GM19193 (cell line): ENCODE results near the gene RDH14.

Experiments used
- POLR2A ChIP-seq: IDR thresholded peaks from 4 replicates; pipeline ENCODE4 v1.6.1; 2011; ENCODE audit not compliant: insufficient read depth, insufficient read length; ENCODE audit errors: extremely low read depth

The RDH14 gene

DNA sequence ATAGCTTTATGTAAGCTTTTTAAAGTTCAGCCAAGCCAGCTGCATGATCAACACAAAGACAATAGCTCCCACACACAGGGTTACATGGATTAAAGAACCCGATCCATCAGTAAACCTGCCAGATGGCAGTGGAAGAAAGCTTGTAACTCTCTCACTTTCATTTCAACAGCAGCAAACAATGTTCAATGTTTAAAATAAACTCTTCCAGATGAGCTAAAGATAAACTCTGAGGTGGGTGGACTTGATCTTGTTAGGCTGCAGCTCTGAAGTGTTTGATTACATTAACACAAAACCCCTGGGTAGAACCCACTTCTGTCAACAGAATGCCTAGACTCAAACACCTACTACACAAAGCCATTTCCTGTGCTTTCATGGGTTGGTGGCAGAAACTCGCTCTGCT lies 13.9 kb downstream of the RDH14 start:
- no peak for TF ChIP-seq POLR2A

DNA sequence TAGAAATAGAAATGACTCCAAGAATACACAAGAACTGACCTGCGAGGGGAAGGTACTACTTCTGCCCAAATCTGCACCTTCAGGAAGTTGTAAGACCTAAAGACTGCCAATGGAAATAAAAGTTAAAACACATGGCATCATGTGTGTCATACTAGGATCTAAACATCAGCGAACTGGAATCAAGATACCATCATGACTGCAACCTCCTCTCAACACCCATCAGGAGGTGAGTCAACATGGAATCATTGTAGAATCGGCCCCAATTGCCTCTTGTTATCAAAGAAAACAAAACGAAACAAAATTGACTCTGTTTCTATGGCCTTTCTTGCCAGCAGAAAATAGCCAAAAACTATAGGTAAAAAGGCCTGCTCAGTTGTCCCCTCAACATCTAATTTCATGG lies 15.1 kb downstream of the RDH14 start:
- no peak for TF ChIP-seq POLR2A

DNA sequence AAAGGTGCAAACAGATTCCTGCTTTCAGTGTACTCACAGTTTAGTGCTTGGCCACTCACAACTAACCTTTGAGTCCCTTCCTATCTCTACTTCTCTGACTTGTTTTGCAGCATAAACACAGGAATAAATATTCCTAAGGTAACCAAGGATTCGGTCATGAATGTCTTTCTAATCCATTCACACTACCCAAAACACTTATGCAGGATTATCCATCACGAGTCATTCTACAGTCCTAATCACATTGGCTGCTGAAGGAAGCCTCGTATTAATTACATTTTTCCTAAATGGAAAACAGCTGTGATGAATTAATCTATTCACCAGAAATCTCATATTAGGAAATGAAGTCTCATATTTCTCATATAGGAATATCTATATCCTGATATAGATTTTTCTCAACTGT lies 16.3 kb downstream of the RDH14 start:
- no peak for TF ChIP-seq POLR2A

DNA sequence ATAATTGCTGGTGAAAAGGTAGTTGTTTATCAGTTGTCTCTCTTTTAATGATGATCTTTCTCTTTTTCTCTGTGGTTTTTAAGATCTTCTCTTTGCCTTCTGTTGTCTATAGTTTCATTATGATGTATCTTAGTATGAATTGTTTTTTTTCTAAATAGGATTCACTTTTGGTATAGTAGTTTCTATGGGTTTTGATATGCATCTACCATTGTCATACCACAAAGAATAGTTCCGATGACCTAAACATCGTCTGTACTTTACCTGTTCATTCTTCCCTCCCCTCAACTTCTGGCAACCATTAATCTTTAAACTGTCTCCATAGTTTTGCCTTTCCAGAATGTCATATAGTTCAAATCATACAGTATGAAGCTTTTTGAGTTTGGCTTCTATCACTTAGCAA lies 19.6 kb downstream of the RDH14 start:
- TF ChIP-seq POLR2A, result no peak

DNA sequence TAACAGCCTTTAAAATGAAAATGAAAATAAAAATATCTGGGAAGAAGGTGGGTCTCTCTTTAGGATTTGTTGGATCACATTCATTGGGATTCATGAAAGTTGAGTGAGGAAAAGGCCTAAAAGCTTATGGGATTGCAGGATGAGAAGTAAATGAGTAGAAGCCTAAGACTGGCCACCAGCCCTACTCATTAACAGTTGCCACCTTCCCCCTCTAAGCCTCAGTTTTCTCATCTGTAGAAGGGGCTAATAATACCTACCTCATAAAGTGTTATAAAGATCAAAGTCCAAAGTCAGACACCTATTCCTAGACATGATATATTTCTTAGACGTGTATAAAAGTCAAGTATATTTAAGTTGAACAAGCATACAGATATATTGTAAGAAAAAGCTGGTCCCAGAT lies 23.8 kb downstream of the RDH14 start:
- TF ChIP-seq POLR2A, result no peak

DNA sequence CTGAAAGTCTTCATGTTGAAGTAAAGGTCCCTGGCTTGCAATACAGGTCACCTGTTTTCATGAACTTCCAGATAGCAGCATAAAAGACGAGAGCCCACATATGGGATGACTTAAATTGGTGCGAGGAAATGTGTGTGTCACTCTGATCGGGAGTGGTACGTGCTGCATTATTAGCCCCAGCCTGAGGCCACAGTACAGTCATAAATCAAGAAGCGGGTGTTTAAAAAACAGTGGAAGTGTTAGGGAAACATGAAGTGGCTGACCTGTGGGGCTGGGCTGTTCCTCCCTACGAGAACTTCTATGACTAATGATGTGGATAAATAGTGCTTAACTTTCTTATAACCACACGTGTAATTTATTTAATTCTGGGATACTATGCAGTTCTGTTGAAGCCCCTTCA lies 24.4 kb downstream of the RDH14 start:
- no peak for TF ChIP-seq POLR2A

DNA sequence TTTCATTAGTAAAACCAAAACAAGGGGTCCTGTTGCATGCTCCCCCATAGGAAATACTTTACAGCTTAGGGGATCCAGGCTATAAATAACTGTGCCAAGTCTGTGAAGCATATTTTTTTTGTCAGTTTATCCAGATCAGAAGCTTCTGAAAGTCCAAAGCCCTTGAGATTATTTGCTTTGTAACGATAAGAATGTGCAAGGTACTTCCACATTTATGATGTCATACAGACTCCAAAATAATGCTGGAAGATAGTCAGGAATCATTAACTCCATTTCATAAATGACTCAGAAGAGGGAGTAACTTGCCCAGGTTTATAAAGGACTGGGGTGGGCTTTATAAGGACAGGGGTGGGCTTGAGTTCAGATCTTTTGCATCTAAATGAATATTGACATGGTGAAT lies 29.3 kb downstream of the RDH14 start:
- TF ChIP-seq POLR2A, result no peak

DNA sequence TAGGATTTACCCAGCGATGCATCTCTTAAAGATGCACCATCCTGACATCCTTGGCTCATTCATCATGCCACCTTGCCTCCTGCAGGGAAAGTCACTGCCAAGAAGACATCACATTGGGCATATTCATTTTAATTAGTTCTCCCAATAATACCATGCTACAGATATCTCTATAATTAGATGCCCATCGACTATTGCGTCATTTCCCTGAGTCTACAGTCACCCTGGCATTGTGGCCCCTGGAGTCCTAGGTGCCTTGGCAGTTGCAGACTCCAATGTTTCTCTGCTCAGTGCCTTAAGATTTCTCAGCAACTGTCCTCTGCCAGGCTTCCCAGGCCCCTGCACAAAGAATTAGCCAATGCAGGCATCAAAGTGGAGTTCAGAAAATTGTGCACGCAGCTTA lies 32.6 kb downstream of the RDH14 start:
- TF ChIP-seq POLR2A, result no peak

DNA sequence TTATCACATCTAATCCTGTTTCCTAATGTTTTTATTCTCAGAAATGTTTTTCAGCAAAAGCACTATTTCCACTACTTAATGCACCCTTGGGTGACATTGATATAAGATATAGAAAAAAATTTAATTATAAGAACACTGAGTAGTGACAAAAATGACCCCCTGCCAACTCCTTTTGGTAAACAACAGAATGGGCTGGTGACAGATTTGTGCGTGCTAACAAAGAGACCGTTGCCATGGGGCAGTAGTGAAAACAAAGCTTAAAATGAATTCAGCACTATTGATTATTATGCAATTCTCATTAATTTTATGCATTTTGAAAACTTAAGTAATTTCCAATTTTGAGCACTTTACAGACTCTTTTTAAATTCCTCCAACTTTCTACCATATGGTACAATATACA lies 33.1 kb downstream of the RDH14 start:
- no peak for TF ChIP-seq POLR2A

DNA sequence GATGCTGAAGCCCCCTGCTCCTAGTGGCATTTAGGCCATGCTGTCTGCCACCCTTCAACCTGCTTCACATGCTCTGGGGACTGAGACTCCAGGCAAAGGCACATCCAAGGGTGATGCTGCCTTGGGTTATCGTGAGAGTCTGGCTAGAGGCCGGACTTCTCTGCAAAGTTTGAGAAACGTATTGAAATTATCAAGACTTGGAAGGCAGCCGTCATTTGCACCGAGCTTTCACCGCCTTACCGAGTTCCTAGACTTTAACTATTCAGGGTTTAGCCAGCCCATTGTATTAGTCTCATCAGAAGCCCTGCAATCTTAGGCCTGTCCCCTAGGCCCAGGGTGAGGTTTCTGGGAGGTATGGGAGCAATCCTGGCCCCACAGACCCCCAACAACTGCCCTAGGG lies 34.0 kb downstream of the RDH14 start:
- no peak for TF ChIP-seq POLR2A

DNA sequence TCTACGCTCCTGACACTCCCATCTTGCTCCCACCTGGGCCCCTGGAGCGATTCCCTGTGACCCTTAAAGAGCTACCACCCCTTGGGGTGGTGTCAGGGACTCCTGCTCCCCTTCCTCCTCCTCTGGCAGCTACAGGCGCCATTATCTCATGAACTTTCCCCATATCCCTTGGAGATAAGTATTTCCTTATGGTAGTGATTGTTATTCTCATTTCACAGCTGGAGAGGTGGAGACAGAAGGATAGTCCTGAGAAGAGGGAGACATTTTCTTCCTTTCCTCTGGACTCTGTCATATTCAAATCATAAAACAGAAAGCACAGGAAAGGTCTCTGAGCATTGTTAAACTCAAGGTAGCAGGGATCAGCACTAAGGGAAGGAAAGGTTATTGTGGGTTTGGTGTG lies 34.6 kb downstream of the RDH14 start:
- TF ChIP-seq POLR2A, result no peak

DNA sequence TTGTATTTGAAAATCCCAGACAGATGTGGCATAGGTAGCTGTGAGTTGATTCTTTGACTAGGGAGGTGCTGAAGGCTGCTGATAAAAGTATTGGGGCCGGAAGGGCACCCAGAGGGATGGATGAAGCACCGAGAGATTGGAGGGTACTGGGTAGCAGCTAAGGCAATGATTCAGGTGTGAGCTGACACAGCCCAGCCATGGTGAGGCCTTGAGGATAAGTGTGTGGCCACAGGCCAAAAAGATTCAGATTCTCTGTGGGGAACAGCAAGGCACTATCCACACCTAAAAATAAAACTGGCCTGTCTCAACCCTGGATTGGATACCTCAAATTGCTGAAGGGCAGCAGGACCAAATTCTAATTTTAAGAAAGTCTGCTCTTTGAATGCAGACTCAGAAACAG lies 35.2 kb downstream of the RDH14 start:
- TF ChIP-seq POLR2A, result no peak

DNA sequence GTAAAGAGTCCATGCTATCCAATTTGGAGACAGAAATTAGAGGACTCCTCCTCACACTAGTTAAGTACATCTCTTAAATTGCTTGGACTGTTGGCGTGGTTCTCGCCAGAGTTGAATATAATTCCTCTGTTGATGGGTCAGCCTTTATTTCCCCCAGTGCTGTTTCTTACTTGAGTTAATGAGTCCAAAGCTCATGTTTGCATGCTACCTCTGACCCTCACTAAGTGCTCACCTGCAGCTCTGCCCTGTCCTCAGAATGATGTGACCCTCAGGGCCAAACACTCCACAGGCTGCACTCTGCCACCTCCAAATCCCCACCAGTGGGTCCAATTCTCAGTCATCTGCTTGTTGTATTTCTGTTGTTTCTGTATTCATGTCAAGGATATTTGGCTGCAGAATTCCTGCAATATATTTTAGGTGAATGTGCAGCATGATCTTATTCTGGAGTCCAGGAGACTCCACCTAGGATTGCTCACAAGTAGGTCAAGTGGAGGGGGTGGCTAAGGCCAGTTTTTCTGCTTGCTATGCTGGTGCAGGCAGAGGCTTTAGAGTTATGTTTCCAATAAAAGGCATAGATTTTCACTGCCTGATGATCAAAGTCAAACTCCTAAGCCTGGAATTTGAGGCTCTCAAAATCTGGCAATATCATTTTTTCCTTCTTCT lies 37.8 kb downstream of the RDH14 start:
- TF ChIP-seq POLR2A, result no peak

DNA sequence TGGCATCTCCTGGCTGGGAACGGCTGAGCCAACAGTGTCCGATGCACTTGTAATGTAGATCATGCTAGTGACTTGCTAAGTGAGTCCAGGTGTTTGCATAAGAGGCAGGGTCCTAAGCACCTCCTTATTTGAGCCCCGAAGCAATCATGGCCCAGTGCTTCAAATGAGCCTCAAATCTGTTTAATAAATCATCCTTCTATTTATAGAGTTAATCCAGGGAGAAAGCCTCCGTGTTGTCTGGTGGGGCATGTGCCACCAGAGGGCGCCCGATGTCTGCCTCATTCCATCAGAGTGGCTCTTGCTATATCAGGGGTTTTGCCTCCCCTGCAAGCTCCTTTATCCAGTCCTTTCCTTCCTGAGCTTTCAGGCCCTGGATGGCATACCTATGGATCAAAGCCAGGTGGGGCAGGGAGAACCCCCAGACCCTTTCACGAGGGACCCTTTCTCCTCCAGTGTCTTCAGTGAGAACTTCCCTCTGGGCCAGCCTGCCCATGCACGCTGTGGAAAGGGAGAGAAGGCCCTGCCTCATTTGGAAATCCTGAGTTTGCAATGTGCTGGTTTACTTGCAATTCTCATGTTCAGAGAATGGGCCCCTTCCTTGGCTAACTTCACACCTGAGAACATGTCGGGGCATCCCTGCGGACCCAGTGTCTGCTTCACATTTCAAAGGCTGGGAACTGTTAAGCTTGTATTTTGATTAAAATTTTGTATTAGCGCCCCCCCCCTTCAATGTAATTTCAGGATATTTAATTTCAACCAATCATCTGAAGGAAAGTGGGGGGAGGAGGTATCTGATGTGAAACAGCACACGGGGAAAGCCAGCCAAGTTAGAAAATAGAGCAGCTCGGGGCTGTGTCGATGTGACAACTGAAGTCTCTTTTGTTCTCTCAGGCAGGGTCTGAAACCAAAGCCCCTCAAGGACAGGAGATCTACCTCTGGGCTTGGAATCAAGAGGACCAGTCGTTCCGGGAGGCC lies 39.7 kb downstream of the RDH14 start:
- no peak for TF ChIP-seq POLR2A

DNA sequence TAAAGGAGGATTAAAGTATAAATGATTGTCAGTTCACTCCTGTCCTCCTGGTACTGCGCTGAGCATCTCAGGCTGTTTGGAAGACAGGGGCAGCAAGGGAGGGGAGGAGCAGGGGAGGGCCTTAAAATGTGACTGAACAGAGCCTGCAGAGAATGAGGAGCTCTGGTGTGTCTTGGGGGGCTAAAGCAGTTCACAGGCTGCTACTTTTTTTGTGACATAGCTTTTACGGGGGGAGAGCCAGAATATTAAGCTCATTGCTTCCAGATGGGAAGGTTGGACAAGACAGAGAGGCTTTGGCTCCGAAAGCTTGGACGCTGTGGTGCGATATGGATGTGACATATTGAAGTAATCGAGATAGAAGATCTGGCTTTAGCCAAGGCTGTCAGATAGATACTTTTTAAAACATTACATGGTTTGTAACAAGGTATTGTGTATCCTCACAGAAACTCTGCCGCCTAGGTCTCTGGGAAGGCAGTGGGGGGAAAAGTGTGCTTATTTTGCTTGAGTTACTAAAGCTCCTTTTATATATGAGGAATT lies 40.5 kb downstream of the RDH14 start:
- no peak for TF ChIP-seq POLR2A

DNA sequence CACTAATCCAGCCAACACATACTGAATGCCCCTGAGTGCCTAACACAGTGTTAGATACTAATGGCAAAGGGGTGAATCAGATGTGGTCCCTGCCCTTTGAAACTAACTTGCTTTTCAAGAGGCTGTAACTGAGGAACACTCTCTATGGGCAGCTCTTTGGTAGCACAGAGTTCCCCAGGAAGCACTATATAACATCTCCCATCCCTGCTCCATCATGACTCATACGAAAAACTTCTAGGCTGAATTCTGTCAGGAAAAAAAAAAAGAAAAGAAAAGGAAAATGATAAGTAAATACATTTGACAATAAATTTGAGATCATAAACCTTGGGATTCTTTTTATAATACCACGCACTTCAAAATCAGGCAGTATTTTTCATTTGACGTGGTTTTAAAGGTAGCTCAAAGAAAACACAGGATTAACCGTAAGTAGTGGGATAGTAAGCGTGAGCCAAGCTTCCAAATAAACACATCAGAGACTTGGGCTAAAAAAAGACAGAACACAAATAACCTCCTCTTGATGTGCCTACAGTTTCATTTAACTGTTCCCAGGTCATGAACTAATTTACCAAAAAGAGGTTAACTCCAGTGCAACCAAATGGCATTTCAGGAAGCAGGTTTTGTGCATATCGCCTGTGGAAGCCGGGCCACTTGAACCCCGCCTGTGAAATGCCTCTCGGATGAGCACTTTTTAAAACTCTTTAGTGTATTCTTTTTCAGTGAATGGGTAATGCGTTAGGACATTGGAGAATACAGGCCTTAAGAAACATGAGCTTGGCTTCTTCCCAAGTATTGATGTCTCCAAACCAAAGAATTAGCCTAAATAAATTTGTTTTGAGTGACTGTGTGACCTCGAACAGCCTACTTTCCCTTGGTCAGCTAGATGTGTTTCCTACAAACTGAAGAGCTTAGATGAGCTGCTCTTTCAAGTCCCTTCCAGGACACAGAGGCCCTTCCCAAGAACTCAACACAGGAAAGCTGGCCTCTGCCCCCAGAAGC lies 42.0 kb downstream of the RDH14 start:
- no peak for TF ChIP-seq POLR2A

DNA sequence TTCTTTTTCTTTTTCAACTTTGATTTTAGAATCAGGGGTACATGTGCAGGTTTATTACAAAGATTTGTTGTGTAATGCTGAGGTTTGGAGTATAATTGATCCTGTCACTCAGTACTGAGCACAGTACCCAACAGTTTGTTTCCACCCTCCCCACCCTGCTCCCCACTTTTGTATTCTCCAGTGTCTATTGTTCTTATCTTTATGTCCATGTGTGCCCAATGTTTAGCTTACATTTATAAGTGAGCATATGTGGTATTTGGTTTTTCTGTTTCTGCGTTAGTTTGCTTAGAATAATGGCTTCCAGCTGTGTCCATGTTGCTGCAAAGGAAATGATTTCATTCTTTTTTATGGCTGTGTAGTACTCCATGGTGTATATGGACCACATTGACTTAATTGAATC lies 43.1 kb downstream of the RDH14 start:
- no peak for TF ChIP-seq POLR2A
